K562 treated with DMSO at 1 percent for 48 hours (cell line): ENCODE data around the gene PTGFR. TPM values are rescaled to one million over a fixed set of nuclear protein-coding genes. Genes with fewer than 3 reads are reported as not detected.

Experiments used
- total RNA-seq: library from RNA; unstranded; fragments of 300-600 nt; gene quantifications from 2 replicates; pipeline ENCODE4 v1.2.3, GENCODE V29; 2022; ENCODE audit warnings: low replicate concordance; ENCODE audit errors: extremely low read depth

PTGFR gene, protein sequence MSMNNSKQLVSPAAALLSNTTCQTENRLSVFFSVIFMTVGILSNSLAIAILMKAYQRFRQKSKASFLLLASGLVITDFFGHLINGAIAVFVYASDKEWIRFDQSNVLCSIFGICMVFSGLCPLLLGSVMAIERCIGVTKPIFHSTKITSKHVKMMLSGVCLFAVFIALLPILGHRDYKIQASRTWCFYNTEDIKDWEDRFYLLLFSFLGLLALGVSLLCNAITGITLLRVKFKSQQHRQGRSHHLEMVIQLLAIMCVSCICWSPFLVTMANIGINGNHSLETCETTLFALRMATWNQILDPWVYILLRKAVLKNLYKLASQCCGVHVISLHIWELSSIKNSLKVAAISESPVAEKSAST
- total RNA-seq, result not detected in 2 replicates

DNA sequence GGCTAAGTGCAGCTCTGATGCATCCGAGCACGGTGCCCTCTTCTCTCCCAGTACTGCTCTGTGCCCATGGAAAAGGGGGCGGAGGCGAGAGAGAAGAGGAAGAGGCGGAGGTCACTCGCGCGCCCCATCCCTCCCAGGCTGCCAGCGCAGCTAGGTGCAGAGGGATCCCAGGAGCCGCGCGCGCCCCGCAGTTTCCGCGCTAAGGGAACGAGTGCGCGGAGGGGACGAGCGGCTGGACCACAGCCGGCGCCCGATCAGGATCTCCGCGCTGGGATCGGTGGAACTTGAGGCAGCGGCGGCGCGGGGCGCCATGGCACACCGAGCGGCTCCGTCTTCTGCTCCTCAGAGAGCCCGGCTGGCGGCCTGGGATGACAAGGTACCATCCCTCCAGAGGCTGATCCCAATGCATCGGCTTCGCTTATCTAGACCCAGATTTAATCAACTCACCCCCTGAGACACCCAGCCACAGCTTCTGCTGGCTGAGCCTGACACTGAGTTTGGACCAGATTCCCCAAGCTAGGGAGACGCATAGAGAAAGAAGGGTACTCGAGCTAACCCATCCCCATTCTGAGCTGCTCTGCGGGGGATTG, at the start of gene PTGFR:
Gene PTGFR, plus strand, starts transcription at position 114 of the 590 bp plus-strand sequence. CDS start 1,770 bp downstream, outside the sequence.

Other genes with a start within 250 kb of the PTGFR start
- gene IFI44L, start 129.5 kb downstream of the PTGFR start, total RNA-seq, result not detected in 2 replicates
- gene IFI44, start 158.9 kb downstream of the PTGFR start, total RNA-seq, result not detected in 2 replicates